ENCODE measurements around the gene SH3PXD2A. TPM values are rescaled to one million over a fixed set of nuclear protein-coding genes. Genes with fewer than 3 reads are reported as not detected.

SH3PXD2A gene
- total and polyA plus RNA-seq, 8 donors, result 3.9 to 16.4 (median 8.0) TPM

DNA sequence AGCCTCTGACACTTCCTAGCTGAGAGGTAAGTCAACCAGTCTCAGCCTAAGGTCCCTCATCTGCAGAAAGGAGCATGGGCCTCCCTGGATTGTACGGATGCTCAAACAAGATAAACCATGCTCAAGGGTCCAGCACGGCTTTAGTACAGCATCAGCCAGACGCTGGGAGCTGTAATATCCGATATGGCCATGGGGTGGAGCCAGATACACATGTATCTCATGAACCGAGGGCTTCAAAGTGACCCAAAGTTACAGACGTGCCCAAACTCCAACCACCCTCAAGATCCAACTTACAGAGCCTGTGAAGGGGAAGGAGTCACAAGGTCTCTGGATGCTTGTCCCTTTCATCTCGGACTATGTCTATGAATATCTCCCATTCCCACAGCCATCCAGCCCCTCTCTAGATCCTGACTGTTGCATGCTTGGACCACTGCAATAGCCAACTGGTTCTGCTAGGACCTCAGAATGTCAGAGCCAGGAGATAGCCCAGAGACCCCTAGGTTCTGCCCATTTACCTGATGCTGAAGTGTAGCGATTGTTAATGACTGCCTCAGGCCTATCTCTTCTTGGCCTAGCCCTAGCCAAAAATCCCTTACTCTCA lies 142.4 kb downstream of the SH3PXD2A start:
- Histone ChIP-seq H3K4me3 (no peak overlapping the region), H3K4me1 (peaks cover 0 to 5% (median 0%) of the 10 kb centered on the region in 3 donors), H3K27ac (no peak overlapping the region), H3K27me3 (no peaks in the 10 kb centered on the region), H3K9me3 (no peaks in the 10 kb centered on the region), H3K36me3 (no peaks in the 10 kb centered on the region)
- TF ChIP-seq, protein P1, sequence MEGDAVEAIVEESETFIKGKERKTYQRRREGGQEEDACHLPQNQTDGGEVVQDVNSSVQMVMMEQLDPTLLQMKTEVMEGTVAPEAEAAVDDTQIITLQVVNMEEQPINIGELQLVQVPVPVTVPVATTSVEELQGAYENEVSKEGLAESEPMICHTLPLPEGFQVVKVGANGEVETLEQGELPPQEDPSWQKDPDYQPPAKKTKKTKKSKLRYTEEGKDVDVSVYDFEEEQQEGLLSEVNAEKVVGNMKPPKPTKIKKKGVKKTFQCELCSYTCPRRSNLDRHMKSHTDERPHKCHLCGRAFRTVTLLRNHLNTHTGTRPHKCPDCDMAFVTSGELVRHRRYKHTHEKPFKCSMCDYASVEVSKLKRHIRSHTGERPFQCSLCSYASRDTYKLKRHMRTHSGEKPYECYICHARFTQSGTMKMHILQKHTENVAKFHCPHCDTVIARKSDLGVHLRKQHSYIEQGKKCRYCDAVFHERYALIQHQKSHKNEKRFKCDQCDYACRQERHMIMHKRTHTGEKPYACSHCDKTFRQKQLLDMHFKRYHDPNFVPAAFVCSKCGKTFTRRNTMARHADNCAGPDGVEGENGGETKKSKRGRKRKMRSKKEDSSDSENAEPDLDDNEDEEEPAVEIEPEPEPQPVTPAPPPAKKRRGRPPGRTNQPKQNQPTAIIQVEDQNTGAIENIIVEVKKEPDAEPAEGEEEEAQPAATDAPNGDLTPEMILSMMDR (IDR thresholded peaks at IDR 0.05), result peak; percentile 79 to 86 (median 84)
- intact Hi-C loops (cut with DNase I), result loop anchor here in 1 of 3 donors (5.0 kb wide), 1 partner anchor 159 kb away; no protein-coding TSS in a partner anchor
- ATAC-seq, result peak; percentile 68 to 88 (median 82)
- DNase-seq, result peak; percentile 60 to 90 (median 81)
- 12 to 14% methylated on average over 8 of the region's 8 CpGs for WGBS, 2 donors
- no peak for FAIRE-seq

DNA sequence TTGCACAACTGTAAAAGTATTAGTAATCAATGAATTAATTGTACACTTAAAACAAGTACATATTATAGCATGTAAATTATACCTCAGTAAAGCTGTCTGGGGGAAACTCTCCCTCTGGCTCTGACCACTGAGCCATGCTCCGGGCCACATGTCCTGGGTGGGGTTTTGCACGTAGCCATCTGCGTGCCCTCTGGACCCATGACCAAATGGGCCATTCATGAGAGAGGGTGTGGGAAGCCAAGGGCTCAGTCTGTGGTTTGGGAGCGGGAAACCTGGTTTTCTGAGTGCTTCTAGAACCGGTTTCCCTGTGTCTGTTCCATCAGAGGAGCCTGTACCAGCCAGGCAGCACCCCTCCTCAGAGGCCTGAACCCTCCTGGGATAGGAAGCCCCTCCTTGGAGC lies 143.2 kb downstream of the SH3PXD2A start:
- no peaks in the 10 kb centered on the region for H3K9me3 ChIP-seq
- H3K4me3 ChIP-seq, result no peak overlapping the region
- TF ChIP-seq, protein P1 (IDR thresholded peaks at IDR 0.05), result no peak
- H3K27me3 ChIP-seq, result no peaks in the 10 kb centered on the region
- FAIRE-seq, result no peak
- intact Hi-C loops (cut with DNase I), result loop anchor here in 1 of 3 donors (5.0 kb wide), 1 partner anchor 160 kb away; no protein-coding TSS in a partner anchor
- peaks cover 0 to 5% (median 0%) of the 10 kb centered on the region in 3 donors for H3K4me1 ChIP-seq
- WGBS, 2 donors, result 58 to 76% methylated on average over 5 of the region's 5 CpGs
- no peaks in the 10 kb centered on the region for H3K36me3 ChIP-seq
- no peak for ATAC-seq
- DNase-seq, result peak in 1 of 6 donors; percentile 31
- no peak overlapping the region for H3K27ac ChIP-seq

DNA sequence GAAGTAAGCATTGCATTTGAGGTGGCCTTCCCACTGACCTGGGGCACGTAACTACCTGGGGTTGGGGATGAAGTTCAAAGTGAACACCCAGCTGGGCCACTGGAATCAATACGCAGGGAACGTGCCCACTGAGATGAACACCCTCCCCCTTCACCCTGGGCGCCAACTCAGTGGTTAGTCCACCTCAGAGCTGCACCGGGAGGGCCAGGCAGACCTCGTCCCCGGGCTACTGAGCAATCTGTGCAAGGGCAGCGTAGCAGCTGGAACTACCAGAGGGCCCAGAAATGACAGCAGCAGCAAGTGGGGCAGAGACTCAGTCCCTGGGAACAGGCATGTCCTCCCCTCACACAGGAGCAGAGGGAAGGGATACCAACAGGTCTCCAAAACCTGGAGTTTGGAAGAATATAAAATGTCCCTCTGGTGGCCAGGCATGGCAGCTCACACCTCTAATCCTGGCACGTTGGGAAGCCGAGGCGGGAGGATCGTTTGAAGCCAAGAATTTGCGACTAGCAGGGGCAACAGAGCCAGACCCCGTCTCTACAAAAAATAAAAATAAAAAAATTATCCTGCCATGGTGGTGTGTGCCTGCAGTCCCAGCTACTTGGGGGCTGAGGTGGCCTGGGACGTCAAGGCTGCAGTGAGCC lies 143.9 kb downstream of the SH3PXD2A start:
- ATAC-seq (no peak), DNase-seq (peak in 1 of 6 donors; percentile 27), FAIRE-seq (no peak)
- TF ChIP-seq, protein P1 (IDR thresholded peaks at IDR 0.05), result no peak
- H3K4me3 ChIP-seq, result no peak overlapping the region
- WGBS, 2 donors, result 74 to 80% methylated on average over 15 of the region's 15 CpGs
- no peaks in the 10 kb centered on the region for H3K4me1 ChIP-seq
- no peaks in the 10 kb centered on the region for H3K27me3 ChIP-seq
- no peaks in the 10 kb centered on the region for H3K9me3 ChIP-seq
- no peaks in the 10 kb centered on the region for H3K36me3 ChIP-seq
- H3K27ac ChIP-seq, result no peak overlapping the region
- intact Hi-C loops (cut with DNase I), result loop anchor here in 1 of 3 donors (5.0 kb wide), 1 partner anchor 161 kb away; no protein-coding TSS in a partner anchor

DNA sequence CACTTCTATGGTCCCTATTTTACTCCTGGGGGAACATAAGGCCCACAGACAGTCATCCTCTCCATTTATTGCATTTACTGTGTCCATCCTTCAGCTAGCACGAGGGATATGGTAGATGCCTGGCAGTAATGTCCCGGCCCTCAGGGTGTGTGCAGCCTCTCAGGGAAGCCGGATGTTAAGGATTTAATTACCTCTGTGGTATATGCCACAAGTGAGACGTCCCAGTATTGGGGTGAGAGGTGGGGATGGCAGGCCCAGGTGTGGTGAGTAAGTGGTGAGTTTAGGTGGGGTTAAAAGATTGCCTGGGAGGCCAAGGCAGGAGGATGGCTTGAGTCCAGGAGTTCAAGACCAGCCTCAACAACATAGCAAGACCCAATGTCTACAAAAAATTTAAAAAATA lies 144.9 kb downstream of the SH3PXD2A start:
- Histone ChIP-seq H3K27me3 (no peaks in the 10 kb centered on the region), H3K4me3 (no peak overlapping the region), H3K4me1 (no peaks in the 10 kb centered on the region), H3K27ac (no peak overlapping the region), H3K36me3 (no peaks in the 10 kb centered on the region), H3K9me3 (no peaks in the 10 kb centered on the region)
- WGBS, 2 donors, result 58 to 64% methylated on average over 4 of the region's 4 CpGs
- intact Hi-C loops (cut with DNase I), result loop anchor here in 1 of 3 donors (5.0 kb wide), 1 partner anchor 162 kb away; no protein-coding TSS in a partner anchor
- FAIRE-seq (no peak), ATAC-seq (no peak), DNase-seq (no peak)
- TF ChIP-seq, protein P1 (IDR thresholded peaks at IDR 0.05), result no peak

Data from pancreas (tissue), 10 donors.